SU-DHL-6 (cell line): ENCODE results near the gene PCDHGC5.

Source experiments
- H2AFZ ChIP-seq: fragments of 200-600 bp; sonication (generic); 2 replicates; pipeline ENCODE4 v1.6.1; 2014; ENCODE audit warnings: low read depth, mild to moderate bottlenecking, moderate library complexity, mixed read lengths, antibody characterized with exemption, low read length; ENCODE audit not compliant: severe bottlenecking
- H3F3A ChIP-seq: fragments of 200-600 bp; shearing (Covaris generic); 2 replicates; pipeline ENCODE4 v1.6.0; 2016; ENCODE audit warnings: antibody characterized with exemption, mild to moderate bottlenecking; ENCODE audit not compliant: insufficient read depth
- H3K27ac ChIP-seq: fragments of 200-600 bp; sonication (generic); 2 replicates; pipeline ENCODE4 v1.5.1; 2016; ENCODE audit warnings: low read depth, mild to moderate bottlenecking, low read length, moderate library complexity, mixed read lengths
- H3K27me3 ChIP-seq: fragments of 200-600 bp; sonication (generic), shearing (Covaris generic); 2 replicates; pipeline ENCODE4 v1.6.0; 2014; ENCODE audit warnings: mild to moderate bottlenecking, low read length
- H3K36me3 ChIP-seq: fragments of 200-600 bp; sonication (generic); 2 replicates; pipeline ENCODE4 v1.6.1; 2014; ENCODE audit warnings: mild to moderate bottlenecking, low read length, mixed read lengths
- H3K4me2 ChIP-seq: fragments of 300-600, 200-600 bp; shearing (Covaris generic), sonication (generic); 2 replicates; pipeline ENCODE4 v1.6.0; 2014; ENCODE audit warnings: low read length, low read depth, mild to moderate bottlenecking; ENCODE audit not compliant: poor library complexity, severe bottlenecking
- H3K4me3 ChIP-seq: fragments of 200-600 bp; sonication (generic); 2 replicates; pipeline ENCODE4 v1.5.1; 2014; ENCODE audit warnings: antibody characterized with exemption, low read length, mild to moderate bottlenecking, mixed read lengths; ENCODE audit not compliant: insufficient read depth, poor library complexity, severe bottlenecking
- H3K79me2 ChIP-seq: fragments of 200-600 bp; sonication (generic); 2 replicates; pipeline ENCODE4 v1.6.1; 2014; ENCODE audit warnings: mild to moderate bottlenecking, low read length, moderate library complexity; ENCODE audit not compliant: insufficient read depth
- H3K9ac ChIP-seq: fragments of 200-600 bp; sonication (generic); 2 replicates; pipeline ENCODE4 v1.7.0; 2014; ENCODE audit warnings: mild to moderate bottlenecking, low read length
- H3K9me2 ChIP-seq: fragments of 200-600 bp; sonication (generic); replicated peaks from 2 replicates; pipeline ENCODE4 v1.6.1; 2014; ENCODE audit warnings: low read length; ENCODE audit not compliant: insufficient read depth
- H3K9me3 ChIP-seq: fragments of 200-600 bp; sonication (generic); 2 replicates; pipeline ENCODE4 v1.6.1; 2014; ENCODE audit warnings: low read length, mixed read lengths; ENCODE audit not compliant: insufficient read depth
- H4K20me1 ChIP-seq: fragments of 200-600 bp; sonication (generic); 2 replicates; pipeline ENCODE4 v1.6.1; 2014; ENCODE audit warnings: low read depth, mild to moderate bottlenecking, antibody characterized with exemption, low read length, moderate library complexity, mixed read lengths
- EZH2phosphoT487 ChIP-seq: fragments of 200-600 bp; sonication (generic), shearing (Covaris generic); conservative IDR thresholded peaks from 2 replicates; pipeline ENCODE4 v1.6.1; 2018; ENCODE audit warnings: mild to moderate bottlenecking, antibody characterized with exemption, low read length, moderate library complexity, mixed read lengths
- TF ChIP-seq, protein P1 (sequence below): fragments of 200-600 bp; sonication (generic); IDR thresholded peaks from one replicate; pipeline ENCODE4 v1.5.1; 2017; ENCODE audit warnings: antibody characterized with exemption, mild to moderate bottlenecking, low read length, moderate library complexity; ENCODE audit not compliant: insufficient read depth, poor library complexity, severe bottlenecking

PCDHGC5 gene

DNA sequence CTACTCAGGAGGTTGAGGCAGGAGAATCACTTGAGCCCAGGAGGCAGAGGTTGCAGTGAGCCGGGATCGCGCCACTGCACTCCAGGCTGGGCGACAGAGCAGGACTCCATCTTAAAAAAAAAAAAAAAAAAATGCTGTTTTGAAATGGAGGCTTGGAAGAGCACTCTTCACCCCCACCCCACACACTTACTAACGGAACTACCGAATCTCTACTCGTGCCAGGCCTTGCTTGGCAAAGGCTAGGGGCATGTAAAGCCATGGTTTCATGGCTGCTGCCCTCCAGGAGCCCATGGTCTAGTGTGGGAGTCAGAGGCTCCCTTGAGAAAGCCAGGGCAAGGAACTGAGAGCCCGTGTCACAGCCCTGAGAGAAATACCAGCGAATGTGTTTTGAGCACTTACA lies 21.3 kb downstream of the PCDHGC5 start:
- Histone ChIP-seq H3K9ac (peak overlapping the region; percentile 84), H3K4me3 (peak overlapping the region; percentile 57), H3K36me3 (no peaks in the 10 kb centered on the region; the same call in 1 of the 2 replicates), H3K27me3 (no peaks in the 10 kb centered on the region), H3K79me2 (peaks cover 6% of the 10 kb centered on the region; the same call in 1 of the 2 replicates), H3K9me3 (no peaks in the 10 kb centered on the region), H3F3A (peaks cover 95% of the 10 kb centered on the region), H3K27ac (peak overlapping the region; percentile 99), H3K4me2 (peak overlapping the region; percentile 87), H2AFZ (no peak overlapping the region), H3K9me2 (no peaks in the 10 kb centered on the region), H4K20me1 (no peaks in the 10 kb centered on the region)
- TF ChIP-seq EZH2phosphoT487 = no peak
- TF ChIP-seq, protein P1, sequence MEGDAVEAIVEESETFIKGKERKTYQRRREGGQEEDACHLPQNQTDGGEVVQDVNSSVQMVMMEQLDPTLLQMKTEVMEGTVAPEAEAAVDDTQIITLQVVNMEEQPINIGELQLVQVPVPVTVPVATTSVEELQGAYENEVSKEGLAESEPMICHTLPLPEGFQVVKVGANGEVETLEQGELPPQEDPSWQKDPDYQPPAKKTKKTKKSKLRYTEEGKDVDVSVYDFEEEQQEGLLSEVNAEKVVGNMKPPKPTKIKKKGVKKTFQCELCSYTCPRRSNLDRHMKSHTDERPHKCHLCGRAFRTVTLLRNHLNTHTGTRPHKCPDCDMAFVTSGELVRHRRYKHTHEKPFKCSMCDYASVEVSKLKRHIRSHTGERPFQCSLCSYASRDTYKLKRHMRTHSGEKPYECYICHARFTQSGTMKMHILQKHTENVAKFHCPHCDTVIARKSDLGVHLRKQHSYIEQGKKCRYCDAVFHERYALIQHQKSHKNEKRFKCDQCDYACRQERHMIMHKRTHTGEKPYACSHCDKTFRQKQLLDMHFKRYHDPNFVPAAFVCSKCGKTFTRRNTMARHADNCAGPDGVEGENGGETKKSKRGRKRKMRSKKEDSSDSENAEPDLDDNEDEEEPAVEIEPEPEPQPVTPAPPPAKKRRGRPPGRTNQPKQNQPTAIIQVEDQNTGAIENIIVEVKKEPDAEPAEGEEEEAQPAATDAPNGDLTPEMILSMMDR = no peak

DNA sequence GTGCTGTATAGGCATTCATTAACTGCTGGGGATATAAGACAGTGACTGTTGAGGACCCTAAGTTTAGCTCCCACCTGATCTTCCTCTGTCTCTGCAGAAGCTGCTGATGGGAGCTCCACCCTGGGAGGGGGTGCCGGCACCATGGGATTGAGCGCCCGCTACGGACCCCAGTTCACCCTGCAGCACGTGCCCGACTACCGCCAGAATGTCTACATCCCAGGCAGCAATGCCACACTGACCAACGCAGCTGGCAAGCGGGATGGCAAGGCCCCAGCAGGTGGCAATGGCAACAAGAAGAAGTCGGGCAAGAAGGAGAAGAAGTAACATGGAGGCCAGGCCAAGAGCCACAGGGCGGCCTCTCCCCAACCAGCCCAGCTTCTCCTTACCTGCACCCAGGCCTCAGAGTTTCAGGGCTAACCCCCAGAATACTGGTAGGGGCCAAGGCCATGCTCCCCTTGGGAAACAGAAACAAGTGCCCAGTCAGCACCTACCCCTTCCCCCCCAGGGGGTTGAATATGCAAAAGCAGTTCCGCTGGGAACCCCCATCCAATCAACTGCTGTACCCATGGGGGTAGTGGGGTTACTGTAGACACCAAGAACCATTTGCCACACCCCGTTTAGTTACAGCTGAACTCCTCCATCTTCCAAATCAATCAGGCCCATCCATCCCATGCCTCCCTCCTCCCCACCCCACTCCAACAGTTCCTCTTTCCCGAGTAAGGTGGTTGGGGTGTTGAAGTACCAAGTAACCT lies 22.1 kb downstream of the PCDHGC5 start:
- Histone ChIP-seq H3K9me2 (no peaks in the 10 kb centered on the region), H3K27ac (peak overlapping the region; percentile 99), H3K4me2 (peak overlapping the region; percentile 87), H3K9me3 (no peaks in the 10 kb centered on the region), H4K20me1 (no peaks in the 10 kb centered on the region), H3K79me2 (no peaks in the 10 kb centered on the region; the same call in 1 of the 2 replicates), H3K4me3 (peak overlapping the region; percentile 57), H2AFZ (no peak overlapping the region), H3K27me3 (no peaks in the 10 kb centered on the region), H3K36me3 (no peaks in the 10 kb centered on the region; the same call in 1 of the 2 replicates), H3K9ac (peak overlapping the region; percentile 84), H3F3A (peaks cover 95% of the 10 kb centered on the region)
- no peak for TF ChIP-seq EZH2phosphoT487
- TF ChIP-seq, protein P1 = no peak

DNA sequence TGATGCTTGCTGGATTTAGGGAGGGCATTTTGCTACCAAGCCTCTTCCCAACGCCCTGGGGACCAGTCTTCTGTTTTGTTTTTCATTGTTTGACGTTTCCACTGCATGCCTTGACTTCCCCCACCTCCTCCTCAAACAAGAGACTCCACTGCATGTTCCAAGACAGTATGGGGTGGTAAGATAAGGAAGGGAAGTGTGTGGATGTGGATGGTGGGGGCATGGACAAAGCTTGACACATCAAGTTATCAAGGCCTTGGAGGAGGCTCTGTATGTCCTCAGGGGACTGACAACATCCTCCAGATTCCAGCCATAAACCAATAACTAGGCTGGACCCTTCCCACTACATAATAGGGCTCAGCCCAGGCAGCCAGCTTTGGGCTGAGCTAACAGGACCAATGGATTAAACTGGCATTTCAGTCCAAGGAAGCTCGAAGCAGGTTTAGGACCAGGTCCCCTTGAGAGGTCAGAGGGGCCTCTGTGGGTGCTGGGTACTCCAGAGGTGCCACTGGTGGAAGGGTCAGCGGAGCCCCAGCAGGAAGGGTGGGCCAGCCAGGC lies 23.0 kb downstream of the PCDHGC5 start:
- Histone ChIP-seq H2AFZ (no peak overlapping the region), H3K4me3 (peak overlapping the region; percentile 14), H3K9me2 (no peaks in the 10 kb centered on the region), H3K4me2 (peak overlapping the region; percentile 87), H3K27ac (peak overlapping the region; percentile 99), H3K9me3 (no peaks in the 10 kb centered on the region), H3K9ac (peak overlapping the region; percentile 84), H4K20me1 (no peaks in the 10 kb centered on the region), H3F3A (peaks cover 95% of the 10 kb centered on the region), H3K36me3 (no peaks in the 10 kb centered on the region; the same call in 1 of the 2 replicates), H3K27me3 (no peaks in the 10 kb centered on the region), H3K79me2 (no peaks in the 10 kb centered on the region; the same call in 1 of the 2 replicates)
- TF ChIP-seq EZH2phosphoT487 = no peak
- TF ChIP-seq, protein P1 = no peak
